HG03139 (cell line): ENCODE data around the gene LNX2.

ENCODE experiments used
- ATAC-seq: cut with Tn5 transposase; IDR thresholded peaks from one replicate; pipeline ENCODE4 v1.9.1; 2021; ENCODE audit not compliant: unreplicated experiment

LNX2 gene

GRCh38 chr13:27620377-27621115 is at the start of gene LNX2:
LNX2 (minus strand) TSS chr13:27620529; CDS start chr13:27581703, 38,826 bp downstream.
- ATAC-seq, result peak; percentile 91

- ATAC-seq, result no peak
Observed at GRCh38 chr13:27667946-27668345, 47.6 kb upstream of the LNX2 start.

GRCh38 chr13:27666951-27667350 is 46.6 kb upstream of the LNX2 start:
- ATAC-seq, result no peak

- ATAC-seq, result no peak
Observed at GRCh38 chr13:27665761-27666160, 45.4 kb upstream of the LNX2 start.

GRCh38 chr13:27665333-27665732 is 45.0 kb upstream of the LNX2 start:
- no peak for ATAC-seq

GRCh38 chr13:27663947-27664346 is 43.6 kb upstream of the LNX2 start:
- ATAC-seq, result no peak

GRCh38 chr13:27662738-27663470 is 42.6 kb upstream of the LNX2 start:
- ATAC-seq, result no peak

GRCh38 chr13:27661017-27661416 is 40.7 kb upstream of the LNX2 start:
- no peak for ATAC-seq

GRCh38 chr13:27660511-27660910 is 40.2 kb upstream of the LNX2 start:
- no peak for ATAC-seq

- no peak for ATAC-seq
Observed at GRCh38 chr13:27659145-27659865, 39.0 kb upstream of the LNX2 start.

GRCh38 chr13:27658546-27658945 is 38.2 kb upstream of the LNX2 start:
- no peak for ATAC-seq

- ATAC-seq, result no peak
Observed at GRCh38 chr13:27657724-27658123, 37.4 kb upstream of the LNX2 start.

GRCh38 chr13:27654816-27655215 is 34.5 kb upstream of the LNX2 start:
- no peak for ATAC-seq

GRCh38 chr13:27654059-27654458 is 33.7 kb upstream of the LNX2 start:
- no peak for ATAC-seq

GRCh38 chr13:27650312-27650711 is 30.0 kb upstream of the LNX2 start:
- ATAC-seq, result no peak

- ATAC-seq, result no peak
Observed at GRCh38 chr13:27644302-27644701, 24.0 kb upstream of the LNX2 start.

GRCh38 chr13:27643334-27644132 is 23.2 kb upstream of the LNX2 start:
- no peak for ATAC-seq

GRCh38 chr13:27641711-27642502 is 21.6 kb upstream of the LNX2 start:
- ATAC-seq, result no peak

GRCh38 chr13:27639186-27639585 is 18.9 kb upstream of the LNX2 start:
- ATAC-seq, result no peak

- no peak for ATAC-seq
Observed at GRCh38 chr13:27638521-27638920, 18.2 kb upstream of the LNX2 start.
